Measurements from ENCODE around the gene CHKA. TPM values are rescaled to one million over a fixed set of nuclear protein-coding genes. Genes with fewer than 3 reads are reported as not detected.
A peak's percentile ranks its signal among the peaks of the same experiment; 100 is the strongest.

The CHKA gene
- total RNA-seq, 8 experiments from 2014 or later, result 13.3 to 41.6 (median 31.8) TPM

- peak; percentile 68 to 95 (median 80) for ATAC-seq (replicated peaks in 6 of 8)
- no peak within 1 kb of the TSS for H3K27ac ChIP-seq
- WGBS, 10 experiments, result 12 to 23% (median 18%) methylated on average over 1 to 6 of the region's 64 CpGs; no CpG with 5 or more reads in 6 of the 10 experiments
- peak within 1 kb of the TSS; percentile 25 to 43 (median 29) for H3K4me3 ChIP-seq
- in situ Hi-C loops (cut with MboI; ENCODE audit: low pct_unique_long_range_greater_than_20kb in 2 of 9, low sequenced_read_pairs in 9 of 9, unreplicated experiment in 9 of 9), result no loop called here
- peaks cover 0 to 13% of the 10 kb centered on the region in 2 donors for H3K4me1 ChIP-seq (replicated peaks in 1 of 2)
Measured at GRCh38 chr11:68003846-68004550, 117.2 kb downstream of the CHKA start, which contains the start of gene UNC93B1. Gene UNC93B1 (minus strand): TSS chr11:68004097. CDS start chr11:68004043, 54 bp downstream.

DNA sequence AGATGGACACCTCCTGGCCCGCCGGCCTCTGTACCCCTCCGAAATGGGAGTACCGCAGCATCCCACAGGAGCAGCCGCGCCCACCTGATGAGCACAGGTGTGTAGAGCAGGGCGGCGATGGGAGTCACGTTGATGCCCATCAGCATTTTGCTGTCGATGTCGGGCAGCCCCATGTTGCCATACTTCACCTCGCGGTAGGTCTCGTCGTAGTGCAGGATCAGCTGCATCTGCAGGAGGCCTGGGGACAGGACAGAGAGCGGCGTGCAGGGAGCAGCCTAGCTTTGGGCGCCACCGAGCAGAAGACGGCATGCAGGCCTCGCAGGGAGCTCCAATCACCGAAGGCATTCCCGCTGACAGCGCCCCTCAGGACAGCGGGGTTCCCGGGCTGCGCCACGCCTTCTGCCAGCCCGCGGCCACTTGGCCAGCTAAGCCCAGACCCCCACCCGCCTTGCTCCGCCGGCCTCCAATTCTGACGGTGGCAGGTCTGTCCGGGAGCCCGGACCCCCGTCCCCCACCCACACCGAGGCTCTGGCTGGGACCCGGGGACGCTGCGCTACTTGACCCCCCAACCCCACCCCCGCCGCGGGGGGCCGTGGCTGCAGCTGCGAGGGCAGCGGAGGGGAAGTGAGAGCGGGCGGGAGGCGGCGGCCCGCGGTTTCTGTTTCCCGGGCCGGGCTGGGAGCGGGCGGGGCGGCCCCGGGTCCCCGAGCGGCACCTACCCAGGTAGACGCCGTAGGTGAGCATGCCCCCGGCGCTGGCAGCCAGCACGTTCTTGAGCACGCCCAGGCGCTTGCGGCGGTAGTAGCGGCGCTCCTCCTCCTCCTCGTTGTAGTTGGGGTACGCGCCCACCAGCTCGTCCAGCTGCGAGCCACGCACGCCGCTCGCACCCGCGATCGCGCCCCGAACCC, 118.0 kb downstream of the CHKA start:
- ATAC-seq (replicated peaks in 6 of 8), result peak; percentile 6 to 49 (median 45)
- Histone ChIP-seq H3K27ac (no peak overlapping the region), H3K4me3 (peak overlapping the region; percentile 25 to 43 (median 29)), H3K4me1 (replicated peaks in 1 of 2) (peaks cover 0 to 13% of the 10 kb centered on the region in 2 donors)
- WGBS, 10 experiments, result 7 to 61% methylated on average over 3 to 10 of the region's 86 CpGs; no CpG with 5 or more reads in 8 of the 10 experiments
- in situ Hi-C loops (cut with MboI; ENCODE audit: low pct_unique_long_range_greater_than_20kb in 2 of 9, low sequenced_read_pairs in 9 of 9, unreplicated experiment in 9 of 9), result no loop called here

Other genes starting within 250 kb of the CHKA start
- 10 to 100 TPM in 4 of 8 experiments, 1 to 10 TPM in 4; 2.1 to 17.3 (median 6.3) TPM for gene UNC93B1, start 117.3 kb downstream of the CHKA start, total RNA-seq
- 10 to 100 TPM in 2 of 8 experiments, 1 to 10 TPM in 4, under 1 TPM in 2; 0.71 to 23.1 (median 3.4) TPM for gene ALDH3B1, start 111.1 kb downstream of the CHKA start, total RNA-seq
- gene NDUFS8, start 90.7 kb downstream of the CHKA start, total RNA-seq, result 100 to 1,000 TPM; 139 to 265 (median 167) TPM
- gene TCIRG1, start 82.4 kb downstream of the CHKA start, total RNA-seq, result 10 to 100 TPM in 3 of 8 experiments, 1 to 10 TPM in 5; 1.2 to 56.5 (median 4.4) TPM
- 10 to 100 TPM; 12.4 to 69.1 (median 55.4) TPM for gene KMT5B, start 91.9 kb upstream of the CHKA start, total RNA-seq
- gene C11orf24, start 150.6 kb upstream of the CHKA start, total RNA-seq, result 10 to 100 TPM; 15.4 to 29.8 (median 24.1) TPM
- 10 to 100 TPM in 5 of 8 experiments, 1 to 10 TPM in 3; 4.8 to 49.4 (median 14.0) TPM for gene LRP5, start 191.2 kb upstream of the CHKA start, total RNA-seq

Data from motor neuron (in vitro differentiated cells).